Thyroid gland (tissue), 4 donors: ENCODE data around the gene ANKS1A. TPM values are rescaled to one million over a fixed set of nuclear protein-coding genes. Genes with fewer than 3 reads are reported as not detected.
"Not testable (repeated sequence)": the region's sequence is repeated elsewhere in the genome, so short reads cannot be mapped to it uniquely, and the experiment has no call there.

Source experiments
- DNase-seq, 2 donors: peaks; one replicate each; pipeline ENCODE4 v3.0.0-alpha.2; 2019
- H3K27ac ChIP-seq, 3 donors: fragments of 200-600 bp; sonication (generic); 1 replicate in 2 of 3; 2 replicates in 1 of 3; pipeline ENCODE4 v1.5.1; 2016 to 2019; ENCODE audit warnings: mild to moderate bottlenecking in 1 of 3, moderate library complexity in 1 of 3
- H3K27me3 ChIP-seq: fragments of 200-600 bp; sonication (generic); one replicate; pipeline ENCODE4 v1.5.1; 2019
- H3K36me3 ChIP-seq, 2 donors: fragments of 200-600 bp; sonication (generic); one replicate each; pipeline ENCODE4 v1.5.1; 2016 to 2019
- H3K4me1 ChIP-seq, 2 donors: fragments of 200-600 bp; sonication (generic); one replicate each; pipeline ENCODE4 v1.5.1; 2017 to 2019
- H3K4me3 ChIP-seq, 3 donors: fragments of 200-600 bp; sonication (generic); replicated peaks in 1 of 3; 1 replicate in 2 of 3; 2 replicates in 1 of 3; pipeline ENCODE4 v1.5.1; 2016; ENCODE audit warnings: mild to moderate bottlenecking in 1 of 3
- H3K9me3 ChIP-seq: fragments of 200-600 bp; sonication (generic); one replicate; pipeline ENCODE4 v1.5.1; 2017
- CTCF ChIP-seq, 6 experiments: fragments of 200-600 bp in 3 of 6; fragments of 450-650 bp in 3 of 6; sonication (generic) in 3 of 6; IDR thresholded peaks; one replicate each; pipeline ENCODE4 v1.5.1; 2016 to 2019; ENCODE audit warnings: antibody characterized with exemption in 6 of 6, mild to moderate bottlenecking in 2 of 6, inconsistent platforms in 1 of 6, moderate library complexity in 1 of 6
- POLR2A ChIP-seq, 2 donors: fragments of 450-650 bp; IDR thresholded peaks; one replicate each; pipeline ENCODE4 v1.6.1; 2017; ENCODE audit warnings: antibody characterized with exemption in 2 of 2, mild to moderate bottlenecking in 2 of 2, moderate library complexity in 1 of 2
- WGBS, 2 donors: methylation state at CpG; one replicate each; pipeline ENCODE4 v1.1.5; 2017; 5-methylcytosine and 5-hydroxymethylcytosine counted together
- intact Hi-C: fragments of 100-400 bp; cut with DNase I; formaldehyde crosslinking; loops from one replicate; pipeline ENCODE4 v1.15.1; 2023
- total RNA-seq, 4 donors: library from RNA; depleted of rRNA; stranded (reverse); fragments of >200 nt; gene quantifications; one replicate each; pipeline ENCODE4 v1.2.3, GENCODE V29; 2016

ANKS1A gene
- total RNA-seq, 4 donors from 2014 or later: 29.9 to 43.8 (median 34.4) TPM

- TF ChIP-seq POLR2A (IDR thresholded peaks at IDR 0.05) (no peak), CTCF (IDR thresholded peaks at IDR 0.05) (no peak)
- Histone ChIP-seq H3K4me3 (no peak overlapping the region), H3K36me3 (peaks cover 4 to 8% of the 10 kb centered on the region in 2 donors), H3K27ac (no peak overlapping the region), H3K4me1 (peaks cover 8 to 19% of the 10 kb centered on the region in 2 donors), H3K9me3 (no peaks in the 10 kb centered on the region), H3K27me3 (no peaks in the 10 kb centered on the region)
- intact Hi-C loops: no loop called here
- WGBS, 2 donors: 86 to 88% methylated on average over 4 of the region's 4 CpGs
- DNase-seq: no peak
Measured at GRCh38 chr6:35094183-35094582, 205.1 kb downstream of the ANKS1A start.

GRCh38 chr6:35096129-35096862 lies 207.2 kb downstream of the ANKS1A start:
- Histone ChIP-seq H3K27me3 (no peaks in the 10 kb centered on the region), H3K4me1 (peaks cover 8 to 19% of the 10 kb centered on the region in 2 donors), H3K36me3 (no peaks in the 10 kb centered on the region), H3K27ac (peak overlapping the region in 2 of 3 donors; percentile 7 to 22), H3K4me3 (no peak overlapping the region), H3K9me3 (no peaks in the 10 kb centered on the region)
- intact Hi-C loops: no loop called here
- no peak for DNase-seq
- WGBS, 2 donors: 28 to 35% methylated on average over 4 of the region's 4 CpGs
- TF ChIP-seq CTCF (IDR thresholded peaks at IDR 0.05): no peak
- TF ChIP-seq POLR2A (IDR thresholded peaks at IDR 0.05): no peak

- no peak for DNase-seq
- H3K4me3 ChIP-seq: no peak overlapping the region
- no peaks in the 10 kb centered on the region for H3K36me3 ChIP-seq
- 95 to 96% methylated on average over 5 of the region's 5 CpGs for WGBS, 2 donors
- H3K4me1 ChIP-seq: peaks cover 8 to 14% of the 10 kb centered on the region in 2 donors
- intact Hi-C loops: no loop called here
- H3K27me3 ChIP-seq: no peaks in the 10 kb centered on the region
- no peak overlapping the region for H3K27ac ChIP-seq
- no peaks in the 10 kb centered on the region for H3K9me3 ChIP-seq
- TF ChIP-seq POLR2A (IDR thresholded peaks at IDR 0.05) (no peak), CTCF (IDR thresholded peaks at IDR 0.05) (no peak)
Measured at GRCh38 chr6:35099116-35099515, 210.1 kb downstream of the ANKS1A start.

GRCh38 chr6:35105078-35105477 lies 216.0 kb downstream of the ANKS1A start:
- Histone ChIP-seq H3K9me3 (no peaks in the 10 kb centered on the region), H3K4me1 (no peaks in the 10 kb centered on the region), H3K27ac (no peak overlapping the region), H3K4me3 (no peak overlapping the region), H3K36me3 (no peaks in the 10 kb centered on the region), H3K27me3 (no peaks in the 10 kb centered on the region)
- intact Hi-C loops: no loop called here
- DNase-seq: no peak
- TF ChIP-seq CTCF (IDR thresholded peaks at IDR 0.05) (no peak), POLR2A (IDR thresholded peaks at IDR 0.05) (no peak)
- 93 to 95% methylated on average over 3 of the region's 3 CpGs for WGBS, 2 donors

- WGBS, 2 donors: 82 to 92% methylated on average over 6 of the region's 6 CpGs
- H3K4me1 ChIP-seq, H3K9me3 ChIP-seq, H3K4me3 ChIP-seq, intact Hi-C loops, DNase-seq, H3K27me3 ChIP-seq, H3K36me3 ChIP-seq, H3K27ac ChIP-seq: not testable (repeated sequence)
Measured at GRCh38 chr6:35106061-35106460, 217.0 kb downstream of the ANKS1A start.

GRCh38 chr6:35107208-35107607 lies 218.2 kb downstream of the ANKS1A start:
- H3K27me3 ChIP-seq, H3K4me1 ChIP-seq, intact Hi-C loops, H3K36me3 ChIP-seq, H3K4me3 ChIP-seq, H3K27ac ChIP-seq, H3K9me3 ChIP-seq, DNase-seq: not testable (repeated sequence)
- 51 to 72% methylated on average over 8 of the region's 8 CpGs for WGBS, 2 donors

GRCh38 chr6:35107761-35108160 lies 218.7 kb downstream of the ANKS1A start:
- H3K36me3 ChIP-seq: not testable (repeated sequence)

More at GRCh38 chr6:35107761-35108160, 218.7 kb downstream of the ANKS1A start:
- WGBS, 2 donors: 80 to 91% methylated on average over 4 to 5 of the region's 5 CpGs
- H3K4me3 ChIP-seq, H3K27ac ChIP-seq, DNase-seq, intact Hi-C loops, H3K27me3 ChIP-seq, H3K9me3 ChIP-seq, H3K4me1 ChIP-seq: not testable (repeated sequence)
